A673 (cell line): ENCODE data around the gene LBH. TPM values are rescaled to one million over a fixed set of nuclear protein-coding genes. Genes with fewer than 3 reads are reported as not detected.

Source experiments
- BruUV-seq: library from RNA; stranded (reverse); fragments of 400-500 nt; replicated peaks from 2 replicates; lab custom pipeline; 2021; lab: Mats Ljungman, UMichigan
- CTCF ChIA-PET: fragments of 300-600 bp; sonication (Branson Sonifier 250); formaldehyde crosslinking; loops from one replicate; lab custom pipeline; 2022; ENCODE audit warnings: antibody characterized with exemption; lab: Charles Lee
- POLR2A ChIA-PET: fragments of 300-600 bp; sonication (Branson Sonifier 250); formaldehyde crosslinking; loops from one replicate; lab custom pipeline; 2022; ENCODE audit warnings: antibody characterized with exemption; ENCODE audit not compliant: low non-redundant PET; lab: Charles Lee
- DNase-seq: peaks from one replicate; pipeline ENCODE4 v3.0.0-alpha.2; 2015; ENCODE audit warnings: low spot score
- H3K27ac ChIP-seq: fragments of 200-600 bp; sonication (generic); 2 replicates; pipeline ENCODE4 v1.5.1; 2016; ENCODE audit warnings: mixed run types, low read depth, mild to moderate bottlenecking, mixed read lengths, antibody characterized with exemption, low read length; ENCODE audit not compliant: poor library complexity, severe bottlenecking
- H3K27me3 ChIP-seq: fragments of 200-600 bp; sonication (generic); replicated peaks from 2 replicates; pipeline ENCODE4 v1.6.1; 2017; ENCODE audit warnings: mixed run types, low read depth, mild to moderate bottlenecking, mixed read lengths, antibody characterized with exemption, low read length; ENCODE audit not compliant: insufficient read depth, poor library complexity
- H3K36me3 ChIP-seq: fragments of 200-600 bp; sonication (generic); 2 replicates; pipeline ENCODE4 v1.6.1; 2016; ENCODE audit warnings: mixed run types, mild to moderate bottlenecking, mixed read lengths, antibody characterized with exemption, low read length; ENCODE audit not compliant: insufficient read depth, poor library complexity, severe bottlenecking
- H3K4me1 ChIP-seq: fragments of 200-600 bp; sonication (generic); 2 replicates; pipeline ENCODE4 v1.6.1; 2017; ENCODE audit warnings: mixed run types, mild to moderate bottlenecking, mixed read lengths, antibody characterized with exemption, low read length; ENCODE audit not compliant: insufficient read depth, poor library complexity, severe bottlenecking
- H3K4me3 ChIP-seq: fragments of 200-600 bp; sonication (generic); 2 replicates; pipeline ENCODE4 v1.5.1; 2016; ENCODE audit warnings: low read depth, mixed run types, mild to moderate bottlenecking, mixed read lengths, low read length; ENCODE audit not compliant: poor library complexity, severe bottlenecking
- H3K9me3 ChIP-seq: fragments of 200-600 bp; sonication (generic); 2 replicates; pipeline ENCODE4 v1.6.1; 2016; ENCODE audit warnings: mixed run types, low read depth, mild to moderate bottlenecking, mixed read lengths, antibody characterized with exemption, low read length; ENCODE audit not compliant: poor library complexity, severe bottlenecking
- EZH2 ChIP-seq: fragments of 200-600 bp; sonication (generic); IDR thresholded peaks from 2 replicates; pipeline ENCODE4 v1.6.1; 2017; ENCODE audit warnings: borderline replicate concordance, low read depth, mild to moderate bottlenecking, mixed read lengths, antibody characterized with exemption, low read length; ENCODE audit not compliant: poor library complexity, severe bottlenecking
- intact Hi-C: fragments of 100-400 bp; cut with micrococcal nuclease; formaldehyde crosslinking; loops from one replicate; pipeline ENCODE4 v1.10.0; 2022; ENCODE audit not compliant: unreplicated experiment
- total RNA-seq: library from RNA; stranded (reverse); gene quantifications from 2 replicates; pipeline ENCODE4 v1.2.3, GENCODE V29; 2021
- TF ChIP-seq, protein P1 (sequence below): fragments of 300-800, 200-600 bp; sonication (generic); conservative IDR thresholded peaks from 2 replicates; pipeline ENCODE4 v1.5.1; 2017; ENCODE audit warnings: low read depth, mild to moderate bottlenecking, antibody characterized with exemption, low read length, moderate library complexity, mixed read lengths

LBH gene
- total RNA-seq, 1 experiment from 2014 or later = 140 TPM

- H3K36me3 ChIP-seq = no peaks in the 10 kb centered on the region
- no peak overlapping the region for H3K27ac ChIP-seq
- POLR2A ChIA-PET = no interaction called here
- TF ChIP-seq, protein P1, sequence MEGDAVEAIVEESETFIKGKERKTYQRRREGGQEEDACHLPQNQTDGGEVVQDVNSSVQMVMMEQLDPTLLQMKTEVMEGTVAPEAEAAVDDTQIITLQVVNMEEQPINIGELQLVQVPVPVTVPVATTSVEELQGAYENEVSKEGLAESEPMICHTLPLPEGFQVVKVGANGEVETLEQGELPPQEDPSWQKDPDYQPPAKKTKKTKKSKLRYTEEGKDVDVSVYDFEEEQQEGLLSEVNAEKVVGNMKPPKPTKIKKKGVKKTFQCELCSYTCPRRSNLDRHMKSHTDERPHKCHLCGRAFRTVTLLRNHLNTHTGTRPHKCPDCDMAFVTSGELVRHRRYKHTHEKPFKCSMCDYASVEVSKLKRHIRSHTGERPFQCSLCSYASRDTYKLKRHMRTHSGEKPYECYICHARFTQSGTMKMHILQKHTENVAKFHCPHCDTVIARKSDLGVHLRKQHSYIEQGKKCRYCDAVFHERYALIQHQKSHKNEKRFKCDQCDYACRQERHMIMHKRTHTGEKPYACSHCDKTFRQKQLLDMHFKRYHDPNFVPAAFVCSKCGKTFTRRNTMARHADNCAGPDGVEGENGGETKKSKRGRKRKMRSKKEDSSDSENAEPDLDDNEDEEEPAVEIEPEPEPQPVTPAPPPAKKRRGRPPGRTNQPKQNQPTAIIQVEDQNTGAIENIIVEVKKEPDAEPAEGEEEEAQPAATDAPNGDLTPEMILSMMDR = no peak
- TF ChIP-seq EZH2 = no peak
- CTCF ChIA-PET = no interaction called here
- H3K4me3 ChIP-seq = no peak overlapping the region
- DNase-seq = no peak
- H3K27me3 ChIP-seq = no peaks in the 10 kb centered on the region
- BruUV-seq = no TSS peak
- no peaks in the 10 kb centered on the region for H3K4me1 ChIP-seq
- H3K9me3 ChIP-seq = peaks cover 6% of the 10 kb centered on the region
- intact Hi-C loops = no loop called here
Measured at GRCh38 chr2:30265052-30266015, 34.0 kb downstream of the LBH start.

GRCh38 chr2:30266051-30266621 is 34.8 kb downstream of the LBH start:
- Histone ChIP-seq H3K4me1 (no peaks in the 10 kb centered on the region), H3K36me3 (no peaks in the 10 kb centered on the region), H3K27ac (no peak overlapping the region), H3K9me3 (peaks cover 6% of the 10 kb centered on the region), H3K4me3 (no peak overlapping the region), H3K27me3 (no peaks in the 10 kb centered on the region)
- POLR2A ChIA-PET = no interaction called here
- intact Hi-C loops = no loop called here
- DNase-seq = no peak
- CTCF ChIA-PET = no interaction called here
- no TSS peak for BruUV-seq
- no peak for TF ChIP-seq EZH2
- TF ChIP-seq, protein P1 = no peak

GRCh38 chr2:30266705-30267104 is 35.4 kb downstream of the LBH start:
- Histone ChIP-seq H3K27me3 (no peaks in the 10 kb centered on the region), H3K4me3 (no peak overlapping the region), H3K4me1 (no peaks in the 10 kb centered on the region), H3K27ac (no peak overlapping the region), H3K36me3 (no peaks in the 10 kb centered on the region), H3K9me3 (peaks cover 6% of the 10 kb centered on the region)
- TF ChIP-seq, protein P1 = no peak
- no peak for TF ChIP-seq EZH2
- POLR2A ChIA-PET = no interaction called here
- intact Hi-C loops = no loop called here
- CTCF ChIA-PET = no interaction called here
- BruUV-seq = no TSS peak
- DNase-seq = no peak
